C4-2B (cell line): ENCODE data around the gene CCL4.

Experiments
- CTCF ChIP-seq: fragments of 450-650 bp; conservative IDR thresholded peaks from 2 replicates; pipeline ENCODE4 v1.5.1; 2017; ENCODE audit warnings: mild to moderate bottlenecking
- ZFX ChIP-seq: fragments of 450-650 bp; IDR thresholded peaks from 2 replicates; pipeline ENCODE4 v1.6.1; 2017

GRCh38 chr17:36148559-36149295, 45.1 kb downstream of the CCL4 start:
- TF ChIP-seq CTCF (peak; percentile 99), ZFX (no peak)
